ENCODE data around the gene SAP30L. TPM values are rescaled to one million over a fixed set of nuclear protein-coding genes. Genes with fewer than 3 reads are reported as not detected.

The SAP30L gene
- total and polyA plus RNA-seq, 5 donors, result 13.5 to 34.0 (median 27.9) TPM

Other genes with a start within 250 kb of the SAP30L start
- gene HAND1, start 32.2 kb downstream of the SAP30L start, total RNA-seq, result 1 to 10 TPM; 1.8 to 9.2 (median 2.5) TPM
- gene HAND1, start 32.2 kb downstream of the SAP30L start, polyA plus RNA-seq, result 3.6 TPM

Measured in right cardiac atrium (tissue), 5 donors.